GM21576 (cell line): ENCODE data around the gene ZNF629.
A peak's percentile ranks its signal among the peaks of the same experiment; 100 is the strongest.

ENCODE experiments used
- ATAC-seq: cut with Tn5 transposase; IDR thresholded peaks from one replicate; pipeline ENCODE4 v1.9.1; 2021; ENCODE audit warnings: mild to moderate bottlenecking, moderate library complexity; ENCODE audit not compliant: unreplicated experiment

Gene ZNF629

DNA sequence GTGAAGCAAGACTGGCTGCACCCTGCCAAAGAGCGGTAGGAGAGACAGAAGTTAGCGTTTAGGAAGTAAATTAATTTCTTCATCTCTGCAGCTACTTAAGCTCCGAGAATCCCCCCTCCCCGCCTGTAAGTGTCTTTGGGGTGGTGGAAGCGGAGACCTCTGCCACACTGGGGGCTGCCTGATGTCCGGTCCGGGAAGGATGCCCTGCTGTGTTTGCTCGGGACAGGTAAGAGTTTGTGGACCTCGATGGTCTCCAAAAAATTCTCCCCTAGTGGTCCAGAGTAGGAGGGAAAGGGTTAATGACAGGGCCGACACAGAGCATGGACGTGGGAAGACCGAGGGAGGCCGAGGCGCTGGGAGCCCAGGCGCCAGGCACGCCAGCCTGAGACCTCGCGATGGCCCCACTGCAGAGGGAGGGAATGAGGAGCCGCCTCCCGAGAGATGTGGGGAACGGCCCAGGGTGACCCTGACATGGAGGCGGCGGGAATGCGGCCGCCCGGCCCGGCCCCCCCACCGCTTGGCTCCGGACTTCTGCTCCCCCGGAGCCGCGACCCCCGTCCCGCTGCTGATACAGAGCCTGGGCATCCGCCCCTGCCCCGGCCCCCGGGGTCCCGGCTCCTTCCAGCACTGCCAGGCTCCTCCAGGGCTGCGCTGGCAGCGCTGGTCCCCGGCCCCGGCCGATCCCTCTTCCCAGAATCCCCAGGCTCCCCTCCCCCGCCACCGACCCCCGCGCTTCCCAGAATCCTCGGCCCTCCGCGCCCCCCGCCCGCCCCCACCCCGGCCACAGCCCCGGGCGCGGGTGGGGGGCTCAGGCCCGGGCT, 680 bp downstream of the ZNF629 start:
- no peak for ATAC-seq

DNA sequence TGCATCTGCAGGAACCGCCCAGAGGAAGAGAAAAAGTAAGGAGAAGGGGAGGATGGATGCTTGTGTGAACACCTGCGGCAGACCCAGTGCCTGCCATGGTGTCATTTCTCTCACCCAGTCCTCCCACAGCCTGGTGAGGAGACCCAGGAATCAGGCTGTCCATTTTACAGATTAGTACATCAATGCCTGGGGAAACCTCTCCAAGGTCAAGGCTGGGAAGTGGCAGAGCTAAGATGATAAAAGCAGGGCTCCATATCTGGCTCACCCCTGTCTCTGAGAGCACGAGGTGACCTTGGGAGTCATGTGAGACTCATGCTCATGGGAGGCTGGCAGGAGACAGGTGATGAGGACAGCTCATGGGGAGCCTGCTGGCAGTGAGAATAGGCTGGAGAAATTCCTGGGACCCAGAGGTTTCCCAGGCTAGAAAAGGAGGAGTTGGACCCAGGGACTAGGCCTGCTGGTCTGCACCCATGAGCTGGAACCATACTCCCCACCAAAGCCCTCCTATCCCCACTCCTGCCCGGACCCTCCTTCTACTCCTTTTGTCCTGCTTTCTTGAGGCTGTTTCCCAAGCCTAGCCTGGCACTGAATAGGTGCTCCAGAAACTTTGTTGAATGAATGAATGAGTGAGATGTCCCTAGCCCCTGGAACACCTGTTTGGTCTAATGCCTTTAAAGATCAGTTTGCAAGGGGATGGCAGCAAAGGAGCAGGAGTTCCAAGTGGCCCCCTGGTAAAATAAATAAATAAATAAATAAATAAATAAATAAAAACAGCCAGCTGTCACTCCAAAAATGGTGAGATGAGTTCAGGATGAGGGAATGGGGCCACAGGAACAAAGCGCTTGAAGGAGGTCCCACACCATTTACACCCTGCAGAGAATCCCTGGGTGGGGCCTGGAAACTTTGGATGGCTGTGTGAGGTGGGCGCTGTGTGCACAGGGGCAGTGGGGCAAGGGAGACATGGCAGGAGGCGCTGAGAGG, 1.6 kb downstream of the ZNF629 start:
- no peak for ATAC-seq

DNA sequence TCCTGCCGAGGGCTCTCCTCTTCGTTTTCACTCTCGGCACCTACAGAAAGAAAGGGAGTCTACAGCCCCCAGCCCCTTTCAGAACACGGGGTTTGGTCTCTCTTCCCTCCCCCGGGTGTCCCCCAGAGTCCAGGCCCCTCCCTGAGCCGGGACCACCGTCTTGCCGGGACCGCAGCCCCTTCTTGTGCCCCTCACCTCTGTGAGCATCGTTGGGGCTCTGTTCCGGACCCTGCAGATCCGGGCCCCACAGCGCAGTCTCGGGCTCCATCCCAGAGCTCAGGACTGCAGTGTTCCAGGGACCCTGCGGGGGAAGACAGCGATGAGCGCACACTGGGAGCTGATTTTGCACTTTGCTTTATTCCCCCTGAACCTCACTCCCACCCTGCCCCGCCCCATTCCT, 2.8 kb downstream of the ZNF629 start:
- no peak for ATAC-seq

DNA sequence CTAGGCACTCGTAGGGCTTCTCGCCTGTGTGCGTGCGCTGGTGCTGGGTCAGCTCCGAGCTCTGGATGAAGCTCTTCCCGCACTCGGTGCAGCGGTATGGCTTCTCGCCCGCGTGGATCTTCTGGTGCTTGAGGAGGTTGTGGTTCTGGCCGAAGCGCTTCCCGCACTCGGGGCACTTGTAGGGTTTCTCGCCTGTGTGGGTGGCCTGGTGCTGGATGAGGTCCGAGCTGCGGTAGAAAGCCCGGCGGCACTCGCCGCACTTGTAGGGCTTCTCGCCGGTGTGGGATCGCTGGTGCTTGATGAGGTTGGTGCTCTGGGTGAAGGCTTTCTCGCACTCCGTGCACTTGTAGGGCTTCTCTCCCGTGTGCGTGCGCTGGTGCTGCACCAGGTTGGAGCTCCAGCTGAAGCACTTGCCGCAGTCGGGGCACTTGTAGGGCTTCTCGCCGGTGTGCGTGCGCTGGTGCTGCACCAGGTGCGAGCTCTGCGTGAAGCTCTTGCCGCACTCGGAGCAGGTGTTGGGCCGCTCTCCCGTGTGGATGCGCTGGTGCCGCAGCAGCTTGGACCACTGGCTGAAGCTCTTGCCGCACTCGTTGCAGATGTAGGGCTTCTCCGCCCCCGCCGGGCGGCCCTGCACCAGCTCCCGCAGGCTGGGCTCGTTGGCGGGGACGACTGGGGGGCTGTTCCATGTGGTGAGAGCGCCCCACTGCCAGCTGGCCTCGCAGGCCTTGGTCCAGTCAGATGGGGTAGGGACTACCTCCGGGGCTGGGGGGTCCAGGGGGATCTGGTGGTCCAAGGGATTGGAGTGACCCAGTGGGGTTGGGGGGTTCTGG, 3.5 kb downstream of the ZNF629 start:
- ATAC-seq, result no peak

DNA sequence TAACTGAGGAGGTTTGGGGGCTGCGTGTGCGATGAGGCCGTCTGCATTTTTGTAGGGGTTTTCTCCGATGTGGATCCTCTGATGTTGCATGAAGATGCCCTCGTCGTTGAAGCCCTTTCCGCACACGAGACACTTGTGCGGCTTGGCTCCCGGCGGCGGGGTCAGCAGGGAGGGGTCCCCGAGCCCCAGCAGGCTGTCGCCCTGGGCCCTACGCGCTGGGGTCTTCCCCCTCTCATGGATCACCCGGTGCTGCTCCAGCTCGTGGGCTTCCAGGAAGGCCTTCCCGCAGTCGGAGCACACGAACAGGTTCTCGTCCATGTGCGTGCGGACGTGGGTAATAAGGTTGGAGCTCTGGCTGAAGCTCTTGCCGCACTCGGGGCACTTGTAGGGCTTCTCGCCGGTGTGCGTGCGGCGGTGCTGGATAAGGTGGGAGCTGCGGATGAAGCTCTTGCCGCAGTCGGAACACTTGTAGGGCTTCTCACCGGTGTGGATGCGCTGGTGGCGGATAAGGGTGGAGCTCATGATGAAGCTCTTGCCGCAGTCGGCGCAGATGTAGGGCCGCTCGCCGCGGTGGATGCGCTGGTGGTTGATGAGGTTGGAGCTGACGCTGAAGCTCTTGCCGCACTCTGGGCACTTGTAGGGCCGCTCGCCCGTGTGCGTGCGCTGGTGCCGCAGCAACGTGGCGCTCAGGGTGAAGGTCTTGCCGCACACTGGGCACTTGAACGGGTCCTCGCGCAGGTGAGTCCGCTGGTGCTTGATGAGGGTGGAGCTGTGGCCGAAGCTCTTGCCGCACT, 4.3 kb downstream of the ZNF629 start:
- ATAC-seq, result no peak

DNA sequence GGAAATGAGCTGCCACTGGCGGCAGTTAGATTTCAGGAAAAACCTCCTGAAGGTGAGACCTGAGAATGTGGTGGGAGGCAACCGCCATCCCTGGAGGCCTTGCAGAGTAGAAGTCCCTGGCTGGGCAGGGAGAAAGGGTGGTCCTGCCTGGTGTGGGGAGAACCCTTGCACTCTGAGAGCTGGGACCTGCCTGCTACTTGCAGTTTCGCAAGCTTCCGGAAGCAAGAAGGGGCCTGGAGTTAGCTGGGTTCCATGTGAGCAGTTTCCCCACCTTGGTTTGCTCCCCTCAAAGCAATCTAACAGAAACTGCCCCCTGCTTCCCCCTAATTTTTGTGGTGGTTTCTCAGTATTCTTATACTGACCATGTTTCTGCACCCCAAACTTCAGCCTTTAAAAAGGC, 6.5 kb downstream of the ZNF629 start:
- no peak for ATAC-seq

DNA sequence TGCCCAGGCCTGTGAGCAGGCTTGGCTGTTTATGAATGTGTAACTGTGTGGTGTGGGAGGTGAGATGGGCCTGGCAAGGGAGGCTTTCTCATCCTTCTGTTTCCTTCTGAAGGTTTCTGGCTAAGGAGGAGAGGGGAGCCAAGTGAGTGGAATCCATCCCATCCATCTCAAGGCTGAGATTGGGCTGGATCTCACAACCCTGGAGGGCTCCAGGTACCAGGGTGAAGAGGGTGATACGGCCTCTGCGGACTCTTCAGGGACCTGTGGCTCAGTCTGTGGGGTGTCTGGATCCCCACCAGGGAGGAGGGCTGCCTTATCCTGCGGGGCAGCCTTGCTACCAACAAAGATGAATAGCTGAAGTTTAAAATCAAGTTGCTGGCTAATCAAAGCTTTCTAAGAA, 7.0 kb downstream of the ZNF629 start:
- ATAC-seq, result no peak

DNA sequence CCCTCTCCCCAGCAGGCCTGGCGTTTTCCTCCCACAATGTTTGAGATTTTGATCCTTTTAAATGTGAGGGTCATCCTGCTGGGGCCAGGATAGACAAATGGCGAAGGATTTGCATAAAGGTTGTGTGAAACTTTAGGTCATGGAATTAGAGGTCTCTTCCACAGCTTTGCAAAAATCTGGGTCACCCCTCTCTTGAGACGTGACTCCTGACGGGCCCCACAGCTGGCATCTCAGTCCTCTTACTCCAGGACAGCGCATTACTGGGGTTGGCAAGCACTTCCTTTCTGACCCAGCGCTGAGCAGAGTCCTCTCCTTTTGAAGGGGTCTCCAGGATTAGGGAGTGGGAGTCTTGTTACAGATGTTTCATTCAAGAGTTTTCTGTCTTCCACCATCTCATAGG, 7.4 kb downstream of the ZNF629 start:
- no peak for ATAC-seq

DNA sequence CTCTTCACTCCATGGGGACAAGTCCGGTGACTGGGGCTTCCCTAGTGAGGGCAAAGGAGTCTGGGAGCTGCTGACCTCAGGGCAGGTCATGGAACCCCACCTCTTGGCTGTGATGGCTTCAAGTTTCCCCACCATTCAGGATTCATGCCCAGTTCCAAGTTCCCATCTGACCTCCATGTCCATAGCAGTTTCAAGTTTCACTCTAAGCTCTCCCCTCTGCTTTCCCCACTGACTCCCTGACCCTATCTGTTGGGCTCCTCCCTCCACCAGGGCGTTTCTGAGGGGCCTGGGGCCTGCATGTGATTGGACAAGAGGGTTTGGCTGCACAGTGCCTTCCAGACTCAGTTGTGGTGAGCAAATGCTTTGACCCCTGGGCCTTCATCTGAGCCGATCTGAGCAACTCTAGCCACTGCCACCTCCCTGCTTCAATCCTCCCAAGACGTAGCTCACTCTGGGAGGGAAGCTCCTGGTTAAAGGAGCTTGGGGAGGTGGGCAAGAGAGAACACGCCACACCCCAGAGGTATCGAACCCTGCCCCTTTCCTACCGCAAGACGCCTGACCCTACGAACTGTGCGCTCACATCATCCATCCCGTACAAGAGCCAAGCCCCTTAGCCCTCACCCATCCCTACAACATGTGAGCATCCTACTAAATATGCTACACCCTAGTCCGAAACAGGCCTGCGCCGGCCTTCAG, 8.3 kb downstream of the ZNF629 start:
- no peak for ATAC-seq

DNA sequence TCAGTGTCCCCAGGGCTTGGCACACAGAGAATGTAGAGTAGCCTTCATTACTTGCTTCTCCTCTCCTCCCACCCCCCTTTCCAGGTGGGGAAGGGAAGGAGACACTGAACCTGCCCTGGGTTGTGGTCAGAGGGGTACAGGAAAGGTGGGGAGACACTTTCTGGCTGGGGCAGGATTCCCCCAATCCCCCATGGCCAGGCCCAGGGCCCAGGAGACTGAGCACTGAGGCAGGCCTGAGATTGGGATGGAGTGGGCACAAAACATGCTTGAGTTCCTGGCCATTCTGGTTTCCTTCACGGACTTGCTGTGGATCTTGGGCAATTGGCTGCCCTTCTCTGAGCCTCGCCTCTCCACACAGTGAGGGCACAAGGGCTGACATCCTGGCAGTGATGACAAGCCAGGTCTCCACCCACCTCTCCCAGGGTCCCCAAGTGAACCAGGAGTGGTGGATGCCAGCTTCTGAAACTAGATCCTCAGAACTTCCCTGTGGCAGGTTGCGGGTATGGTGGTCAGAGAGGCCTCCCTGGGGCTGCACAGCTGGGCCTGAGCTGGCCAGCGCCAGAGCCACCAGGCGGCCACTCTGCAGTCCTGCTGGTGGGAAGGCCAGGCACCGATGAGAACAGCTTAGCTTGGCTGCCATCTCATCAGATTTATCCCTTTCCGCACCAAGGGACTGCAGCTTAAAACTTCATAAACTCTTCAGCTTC, 9.3 kb downstream of the ZNF629 start:
- no peak for ATAC-seq

DNA sequence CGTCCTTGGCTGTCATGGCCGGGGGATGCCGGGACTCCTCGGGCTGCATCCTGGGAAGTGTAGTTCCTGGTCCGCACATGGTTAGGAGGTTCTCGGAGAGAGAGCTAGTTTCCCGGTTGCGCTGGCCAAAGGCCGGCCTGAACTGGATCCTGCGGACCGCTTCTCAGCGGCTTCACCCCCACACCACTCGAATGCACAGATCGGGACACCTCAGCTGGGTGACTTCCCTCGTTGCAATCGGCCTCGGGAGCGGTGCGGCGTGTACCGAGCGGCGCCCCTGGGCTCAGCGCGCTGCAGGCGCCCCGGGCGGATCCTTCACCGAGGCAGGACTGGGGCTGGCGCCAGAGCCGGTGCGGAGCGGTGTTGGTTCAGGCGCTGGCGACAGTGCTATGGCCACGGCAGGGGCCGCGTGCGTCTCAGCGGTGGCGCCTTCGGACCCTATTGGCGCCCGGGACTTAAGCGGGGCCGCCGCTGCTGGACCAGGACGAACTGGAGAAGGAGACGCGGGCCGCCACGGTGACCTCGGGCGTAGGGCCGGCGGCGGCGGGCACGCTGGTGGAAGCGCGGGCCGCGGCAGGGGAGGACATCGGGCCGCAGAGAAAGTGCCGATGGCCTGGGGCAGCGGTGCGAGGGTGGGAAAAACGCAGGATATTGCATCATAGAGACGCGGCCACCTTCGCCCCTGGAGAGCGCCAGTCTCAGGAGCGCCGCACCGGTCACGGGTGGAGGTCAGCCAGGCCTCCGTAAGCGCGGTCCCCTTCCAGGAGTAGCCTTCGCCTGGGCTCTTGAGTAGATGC, 11.4 kb downstream of the ZNF629 start:
- peak; percentile 48 for ATAC-seq

DNA sequence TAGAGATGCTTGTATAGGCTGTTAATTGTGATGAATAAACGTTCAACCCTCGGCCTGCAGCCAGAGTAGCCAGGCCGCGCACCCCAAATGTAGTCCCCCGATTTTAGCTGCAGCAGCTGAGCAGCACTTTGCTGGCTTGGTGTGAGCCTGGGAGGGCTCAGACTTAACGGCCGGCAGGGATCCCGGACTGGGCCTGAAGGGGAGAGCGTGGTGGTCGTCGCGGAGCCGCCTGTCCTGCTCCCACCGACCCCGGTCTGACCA, 11.9 kb downstream of the ZNF629 start:
- ATAC-seq, result no peak

DNA sequence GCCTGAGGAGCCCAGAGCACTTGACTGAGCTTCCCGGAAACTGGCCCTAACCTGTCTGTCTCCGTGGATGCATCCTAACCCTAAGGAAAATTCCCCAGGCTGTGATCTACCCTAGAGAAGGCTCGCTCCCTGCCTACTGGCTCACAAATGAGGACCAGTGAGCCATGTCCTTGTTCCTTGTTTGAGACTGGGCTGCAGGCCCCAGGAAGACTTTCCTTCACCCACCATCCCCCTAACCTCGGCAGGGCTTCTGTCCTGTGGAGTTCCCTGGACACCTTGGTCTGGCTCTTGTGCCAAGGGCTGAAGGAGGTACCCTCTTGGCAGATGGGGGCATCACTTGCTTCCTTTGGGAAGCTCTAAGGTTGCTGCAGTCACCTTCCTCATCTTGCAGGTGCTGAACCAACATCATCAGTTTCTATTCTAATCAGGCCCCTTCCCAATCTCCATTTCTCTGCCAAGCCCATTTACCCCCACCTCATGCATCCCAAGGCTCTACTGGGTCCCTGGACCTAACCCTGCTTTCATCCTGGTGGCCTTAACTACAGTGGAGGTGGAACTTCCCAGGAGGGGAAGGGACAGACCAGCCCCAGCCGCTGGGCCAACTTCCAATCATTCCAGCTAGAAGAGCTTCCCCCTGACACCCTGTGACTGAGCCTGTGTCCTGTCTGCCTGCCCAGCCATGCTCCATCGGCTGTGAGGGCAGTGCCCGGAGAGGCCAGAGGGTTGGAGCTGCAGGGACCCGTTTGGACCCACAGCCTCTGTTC, 12.5 kb downstream of the ZNF629 start:
- ATAC-seq, result no peak

DNA sequence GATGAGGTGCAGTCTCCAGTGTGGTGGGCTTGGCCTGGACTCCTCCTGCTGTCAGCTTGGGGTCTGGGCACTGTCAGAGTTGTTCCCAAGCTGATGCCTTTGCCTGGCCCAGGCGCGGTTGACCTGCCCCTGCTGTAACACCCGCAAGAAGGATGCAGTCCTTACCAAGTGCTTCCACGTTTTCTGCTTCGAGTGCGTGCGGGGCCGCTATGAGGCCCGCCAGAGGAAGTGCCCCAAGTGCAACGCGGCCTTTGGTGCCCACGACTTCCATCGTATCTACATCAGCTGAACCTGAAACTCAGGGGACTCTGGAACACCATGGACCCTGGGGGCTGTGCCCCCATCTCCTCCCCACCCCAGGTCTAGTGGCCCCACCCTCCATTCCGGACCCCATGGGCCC, 13.2 kb downstream of the ZNF629 start:
- ATAC-seq, result no peak

DNA sequence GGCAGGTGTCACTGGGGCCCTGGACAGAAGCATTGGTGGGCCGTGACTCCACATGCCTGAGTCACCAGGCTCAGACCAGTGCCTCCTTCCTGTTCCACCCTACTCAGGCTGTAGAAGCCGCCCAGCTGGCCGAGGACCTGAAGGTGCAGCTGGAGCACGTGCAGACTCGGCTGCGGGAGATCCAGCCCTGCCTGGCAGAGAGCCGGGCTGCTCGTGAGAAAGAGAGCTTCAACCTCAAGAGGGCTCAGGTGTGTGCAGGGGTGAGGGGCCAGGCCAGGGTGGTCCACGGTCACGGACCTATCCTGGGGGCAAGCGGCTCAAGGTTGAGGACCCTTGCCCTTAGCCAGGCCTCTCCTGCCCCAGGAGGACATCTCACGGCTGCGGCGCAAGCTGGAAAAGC, 15.3 kb downstream of the ZNF629 start:
- no peak for ATAC-seq

DNA sequence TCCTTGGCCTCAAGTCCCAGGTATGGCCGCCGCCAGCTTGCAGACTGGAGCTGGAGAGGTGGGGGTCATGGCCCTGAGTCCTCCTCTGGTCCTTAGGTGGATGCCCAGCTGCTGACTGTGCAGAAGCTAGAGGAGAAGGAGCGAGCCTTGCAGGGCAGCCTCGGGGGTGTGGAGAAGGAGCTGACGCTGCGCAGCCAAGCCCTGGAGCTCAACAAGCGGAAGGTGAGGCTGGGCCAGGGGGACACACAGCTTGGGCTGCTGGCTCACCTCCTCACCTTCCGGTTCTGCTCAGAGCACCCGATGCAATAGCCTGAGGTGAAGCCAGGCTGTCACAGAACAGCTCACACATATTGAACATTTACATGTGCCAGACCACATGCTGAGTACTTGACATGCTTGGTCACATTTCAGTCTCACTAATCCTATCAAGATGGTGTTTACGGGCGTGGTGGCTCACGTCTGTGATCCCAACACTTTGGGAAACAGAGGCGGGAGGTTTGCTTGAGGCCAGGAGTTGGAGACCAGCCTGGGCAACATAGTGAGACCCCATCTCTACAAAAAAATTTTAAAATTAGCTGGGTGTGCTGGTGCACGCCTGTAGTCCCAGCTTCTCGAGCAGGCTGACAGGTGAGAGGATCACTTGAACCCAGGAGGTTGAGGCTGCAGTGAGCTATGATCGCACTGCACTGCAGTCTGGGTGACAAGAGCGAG, 17.5 kb downstream of the ZNF629 start:
- ATAC-seq, result no peak

DNA sequence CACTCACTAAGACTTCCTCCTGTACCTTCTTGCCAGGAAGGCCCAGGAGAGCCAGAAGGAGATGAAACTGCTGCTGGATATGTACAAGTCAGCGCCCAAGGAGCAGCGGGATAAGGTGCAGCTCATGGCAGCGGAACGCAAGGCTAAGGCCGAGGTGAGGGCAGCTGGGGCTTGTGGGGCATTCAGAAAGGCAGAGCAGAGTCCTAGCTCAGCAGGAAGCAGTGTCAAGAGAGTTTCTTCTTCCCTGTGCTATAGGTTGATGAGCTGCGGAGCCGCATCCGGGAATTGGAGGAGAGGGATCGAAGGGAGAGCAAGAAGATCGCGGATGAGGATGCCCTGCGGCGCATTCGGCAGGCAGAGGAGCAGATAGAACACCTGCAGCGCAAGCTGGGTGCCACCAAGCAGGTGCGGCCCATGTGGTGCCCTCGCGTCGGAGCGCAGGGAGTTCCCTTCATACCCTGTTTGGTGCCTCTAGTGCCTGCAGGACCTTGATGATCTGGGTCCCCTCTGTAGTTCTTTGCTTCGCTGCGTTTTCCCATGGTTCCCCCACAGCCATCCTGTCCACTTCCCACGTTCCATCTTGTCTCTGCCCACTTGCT, 18.3 kb downstream of the ZNF629 start:
- ATAC-seq, result no peak
